GM11168 (cell line): ENCODE results near the gene DAB1.

Experiments
- in situ Hi-C: fragments of 300-500 bp; cut with MboI; formaldehyde crosslinking; loops from one replicate; pipeline ENCODE4 v1.12.0; 2022; ENCODE audit warnings: low sequenced_read_pairs; ENCODE audit not compliant: unreplicated experiment

DAB1 gene

GRCh38 chr1:57015071-57015470, 408.8 kb downstream of the DAB1 start:
- in situ Hi-C loops, result no loop called here

DNA sequence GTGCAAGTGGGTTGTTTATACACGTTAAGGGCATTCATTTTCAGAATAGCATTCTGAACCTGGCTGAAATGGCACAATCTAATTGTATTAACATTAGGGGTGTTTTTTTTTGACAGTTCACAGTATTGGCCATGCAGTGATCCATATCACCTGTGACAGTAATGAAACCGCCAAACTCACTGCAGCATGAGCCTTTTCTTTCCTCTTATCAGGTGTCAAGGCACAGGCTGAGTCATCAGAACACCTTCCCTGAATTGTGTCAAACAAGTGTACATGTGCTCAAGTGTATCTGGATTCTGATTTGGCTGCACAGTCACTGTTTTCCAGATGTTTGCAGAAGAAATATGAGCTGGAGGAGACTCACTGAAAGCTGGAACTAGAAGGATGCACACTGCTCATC, 410.3 kb downstream of the DAB1 start:
- in situ Hi-C loops, result no loop called here

DNA sequence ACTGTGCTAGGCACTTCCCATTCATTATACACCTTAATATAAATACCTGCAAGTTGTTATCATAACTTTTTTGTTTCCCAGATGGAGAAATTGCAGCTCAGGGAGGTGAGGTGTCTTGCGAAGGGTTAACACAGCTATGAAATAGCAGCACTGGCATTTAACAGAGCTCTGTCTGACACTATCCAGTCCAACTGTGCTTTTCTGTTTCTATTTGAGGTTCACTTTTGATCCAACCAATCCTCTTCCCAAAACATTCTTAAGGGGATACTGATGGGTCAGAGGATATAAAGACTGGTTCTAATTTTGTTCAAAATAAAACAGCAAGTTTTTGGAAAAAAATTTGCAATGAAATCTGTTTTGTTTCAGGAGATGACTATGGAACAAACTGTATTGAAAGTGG, 411.5 kb downstream of the DAB1 start:
- in situ Hi-C loops, result no loop called here

- in situ Hi-C loops, result no loop called here
Observed at GRCh38 chr1:57010511-57010910, 413.3 kb downstream of the DAB1 start.

GRCh38 chr1:57007948-57008347, 415.9 kb downstream of the DAB1 start:
- in situ Hi-C loops, result no loop called here

DNA sequence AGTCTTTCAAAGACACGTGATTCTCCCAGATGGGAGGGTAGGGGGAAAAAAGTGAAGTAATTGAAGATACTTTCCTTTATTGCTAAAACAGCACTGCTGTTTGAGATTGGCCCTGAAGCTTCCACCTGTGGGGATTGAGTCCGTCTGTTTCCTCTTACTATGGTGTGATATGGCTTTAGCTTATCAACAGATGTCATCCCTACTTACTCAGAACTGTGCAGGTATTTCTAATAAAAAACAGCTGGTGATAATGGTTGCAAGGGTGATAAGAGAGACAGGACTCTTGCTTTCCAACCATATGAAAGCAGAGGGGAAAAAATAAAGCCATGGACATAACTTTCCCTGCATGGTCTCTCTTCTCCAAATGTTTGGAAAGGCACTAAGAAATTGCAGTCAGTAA, 416.4 kb downstream of the DAB1 start:
- in situ Hi-C loops, result no loop called here

DNA sequence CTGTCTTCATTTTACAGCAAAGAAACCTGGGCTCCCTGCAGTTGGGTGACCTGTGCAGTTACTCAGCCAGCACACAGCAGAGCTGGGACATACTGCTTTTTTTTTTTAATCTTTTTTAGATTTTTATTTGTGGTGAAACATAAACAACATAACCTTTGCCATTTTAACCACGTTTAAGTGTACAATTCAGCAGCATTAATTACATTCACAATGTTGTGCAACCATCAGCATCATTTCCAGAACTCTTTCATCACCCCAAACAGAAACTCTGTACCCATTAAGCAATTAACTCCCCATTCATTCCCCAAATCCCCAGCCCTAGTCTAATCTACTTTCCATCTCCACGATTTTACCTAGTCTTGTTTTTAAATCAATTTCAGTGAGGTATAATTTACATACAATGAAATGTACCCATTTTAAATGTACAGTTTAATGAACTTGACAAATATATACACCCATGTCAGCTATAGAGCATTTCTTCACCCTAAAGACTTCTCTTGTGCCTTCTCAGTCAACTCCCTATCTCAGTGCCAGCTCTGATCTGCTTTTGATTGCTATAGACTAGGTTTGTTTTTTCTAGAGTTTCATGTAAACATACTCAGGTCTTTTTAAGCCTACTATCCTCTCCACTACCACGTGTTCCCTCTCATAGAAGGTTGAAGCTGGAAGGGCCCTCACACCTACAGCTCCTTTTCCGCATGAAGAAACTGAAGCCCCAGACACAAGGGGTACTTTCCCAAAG, 420.3 kb downstream of the DAB1 start:
- in situ Hi-C loops, result no loop called here

GRCh38 chr1:56995414-56996100, 428.3 kb downstream of the DAB1 start:
- in situ Hi-C loops, result no loop called here

DNA sequence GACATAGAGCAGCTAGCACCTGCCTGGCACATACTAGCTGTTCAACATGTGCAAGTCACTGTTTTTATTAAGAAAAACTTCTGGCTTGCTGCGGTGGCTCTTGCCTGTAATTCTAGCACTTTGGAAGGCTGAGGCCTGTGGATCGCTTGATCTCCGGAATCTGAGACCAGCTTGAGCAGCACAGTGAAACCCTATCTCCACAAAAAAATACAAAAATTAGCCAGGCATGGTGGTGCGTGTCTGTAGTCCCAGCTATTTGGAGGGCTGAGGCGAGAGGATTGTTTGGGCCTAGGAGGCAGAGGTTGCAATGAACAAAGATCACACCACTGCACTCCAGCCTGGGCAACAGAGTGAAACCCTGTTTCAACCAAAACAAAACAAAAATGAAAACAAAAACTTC, 430.4 kb downstream of the DAB1 start:
- in situ Hi-C loops, result no loop called here

DNA sequence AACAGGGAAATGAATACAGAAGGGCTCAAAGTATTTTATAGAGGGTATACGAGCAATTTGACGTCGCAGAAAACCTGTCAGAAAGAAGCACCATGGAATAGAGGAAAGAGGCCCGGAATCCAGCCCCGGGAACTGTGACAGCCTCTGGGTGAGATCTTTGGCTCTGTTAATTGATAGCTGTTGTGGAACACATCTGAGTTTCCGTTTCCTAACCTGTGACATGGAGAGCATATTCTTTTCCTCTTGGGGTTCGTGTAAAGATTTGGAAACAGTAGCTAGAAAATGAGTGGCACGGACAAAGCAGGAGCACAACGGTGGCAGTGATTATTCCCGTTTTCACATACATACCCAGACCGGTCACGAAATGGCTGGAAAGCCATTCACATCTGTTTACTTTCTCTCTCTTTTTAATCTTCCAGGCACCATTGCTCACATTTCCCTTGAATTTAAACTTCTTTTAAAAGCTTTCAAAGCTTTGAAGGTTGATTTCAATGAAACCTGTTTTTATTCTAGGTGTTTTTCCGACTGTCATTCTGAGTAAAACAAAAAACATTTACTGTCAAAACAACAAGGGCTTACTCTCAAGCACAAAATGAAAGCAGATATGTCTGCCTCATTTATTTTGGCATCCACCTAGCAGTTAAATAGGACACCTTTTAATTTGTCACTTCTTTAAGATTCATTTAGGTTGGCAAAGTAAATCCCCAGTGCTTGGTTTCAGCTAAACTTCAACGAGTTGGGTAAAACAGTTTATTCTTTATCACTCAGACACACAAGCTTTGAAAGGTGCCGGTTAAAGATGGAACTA, 431.3 kb downstream of the DAB1 start:
- in situ Hi-C loops, result no loop called here

GRCh38 chr1:56991576-56991975, 432.3 kb downstream of the DAB1 start:
- in situ Hi-C loops, result no loop called here

DNA sequence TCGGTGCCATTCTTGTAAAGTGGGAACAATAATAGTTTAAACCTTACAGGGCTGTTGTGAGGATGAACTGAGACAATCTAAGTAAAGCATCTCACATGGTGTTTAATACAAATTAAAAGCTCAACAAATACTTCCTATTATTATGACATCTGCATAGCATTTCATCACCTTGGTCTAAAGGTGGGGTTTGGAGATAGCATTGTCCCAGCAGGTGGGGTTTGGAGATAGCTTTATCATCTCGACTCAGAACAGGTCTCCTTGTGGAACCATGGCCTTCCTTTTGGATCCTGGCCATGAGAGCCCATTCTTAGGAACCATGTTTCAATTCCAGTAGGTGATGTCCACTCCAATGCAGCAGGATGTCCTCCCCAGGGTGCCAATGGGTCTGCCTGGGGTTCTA, 437.5 kb downstream of the DAB1 start:
- in situ Hi-C loops, result no loop called here

- in situ Hi-C loops, result no loop called here
Observed at GRCh38 chr1:56985857-56986256, 438.0 kb downstream of the DAB1 start.

- in situ Hi-C loops, result no loop called here
Observed at GRCh38 chr1:56983484-56983883, 440.4 kb downstream of the DAB1 start.

DNA sequence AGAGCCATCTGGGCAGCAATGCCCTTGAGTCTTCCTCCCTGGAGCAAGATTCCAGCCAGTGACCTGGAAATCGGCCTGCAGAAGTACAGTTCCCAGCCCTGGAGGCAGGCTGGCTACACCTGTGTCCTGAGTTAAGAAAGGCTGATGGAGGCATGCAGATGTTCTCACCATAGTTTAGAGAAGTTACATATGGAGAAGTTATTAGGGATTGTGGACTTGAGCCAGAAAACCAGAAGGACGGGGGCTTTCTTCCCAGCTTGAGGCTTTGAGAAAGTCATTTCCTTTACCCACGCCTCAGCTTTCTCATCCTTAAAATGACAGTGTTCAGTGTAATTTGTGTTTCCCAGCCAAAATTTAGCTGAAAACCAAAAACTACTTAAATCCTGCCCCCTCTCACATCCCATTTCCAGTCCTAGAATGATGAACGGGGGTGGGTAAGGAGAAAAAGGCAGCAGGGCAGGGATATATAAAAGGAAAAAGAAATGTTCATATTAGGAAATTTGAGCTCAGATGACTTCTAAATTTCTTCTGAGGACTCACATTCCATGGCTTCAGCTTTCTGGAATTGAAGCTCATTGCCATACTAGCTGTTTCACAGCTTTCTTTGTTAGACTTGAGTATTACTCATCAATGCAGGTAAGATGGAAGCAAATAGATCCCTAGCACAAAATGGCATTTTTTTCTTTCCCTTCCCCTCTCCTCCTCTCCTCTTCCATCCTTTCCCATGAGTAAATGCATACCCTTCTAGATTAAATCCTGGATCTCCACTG, 443.7 kb downstream of the DAB1 start:
- in situ Hi-C loops, result no loop called here

DNA sequence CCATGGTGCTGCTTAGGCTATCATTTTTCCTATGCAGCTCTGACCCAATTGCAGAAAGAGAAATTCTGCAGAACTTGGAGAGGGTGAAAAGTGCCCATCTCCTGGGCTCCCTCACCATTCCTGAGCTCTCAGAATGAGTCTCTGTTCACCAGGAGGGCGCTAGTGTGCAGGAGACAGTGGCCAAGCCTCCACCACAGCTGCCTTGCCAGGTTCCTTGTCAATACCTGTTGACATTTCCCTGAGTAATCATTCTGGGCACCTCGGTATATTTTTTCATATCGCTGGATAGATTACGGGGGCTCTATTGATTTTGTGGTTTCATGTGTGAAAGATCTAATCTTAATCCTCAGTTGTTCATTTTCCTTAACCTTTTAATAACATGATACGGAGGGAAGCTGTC, 445.0 kb downstream of the DAB1 start:
- in situ Hi-C loops, result no loop called here

DNA sequence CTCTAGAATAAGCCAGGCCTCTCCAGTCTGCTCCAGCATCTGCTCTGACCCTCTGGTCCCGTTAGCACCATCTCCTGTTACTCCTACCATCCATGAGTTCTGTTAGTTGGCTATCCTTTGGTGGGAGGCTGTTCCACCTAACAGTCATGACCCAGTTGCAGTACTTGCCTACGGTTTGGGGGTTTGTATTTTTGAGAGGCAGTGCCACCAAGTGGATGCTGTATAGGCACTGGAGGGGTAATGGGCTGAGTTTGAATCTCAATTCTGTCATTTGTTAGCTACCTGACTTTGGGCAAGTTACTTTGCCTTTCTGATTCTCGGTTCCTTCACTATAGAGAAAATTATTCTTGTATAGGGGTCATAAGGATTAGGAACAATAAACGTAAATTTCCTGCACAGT, 445.9 kb downstream of the DAB1 start:
- in situ Hi-C loops, result no loop called here

DNA sequence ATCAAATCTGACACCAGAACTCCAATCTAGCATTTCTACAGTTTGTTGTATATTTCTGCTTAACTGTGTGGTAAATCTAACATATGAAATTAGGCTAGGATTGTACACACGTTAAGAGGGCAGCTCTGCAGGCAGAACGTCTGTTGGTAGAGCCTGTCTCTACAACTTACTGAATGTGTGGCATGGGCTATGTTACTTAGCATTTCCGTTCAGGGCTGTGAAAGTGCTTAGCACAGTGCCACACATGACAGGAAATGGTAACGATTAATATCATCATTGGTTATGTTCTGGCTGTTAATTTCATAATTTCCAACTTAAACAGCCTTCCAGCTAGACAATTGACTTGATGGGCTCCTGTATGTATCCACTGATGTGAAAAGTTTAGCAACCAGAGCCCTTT, 448.4 kb downstream of the DAB1 start:
- in situ Hi-C loops, result no loop called here

DNA sequence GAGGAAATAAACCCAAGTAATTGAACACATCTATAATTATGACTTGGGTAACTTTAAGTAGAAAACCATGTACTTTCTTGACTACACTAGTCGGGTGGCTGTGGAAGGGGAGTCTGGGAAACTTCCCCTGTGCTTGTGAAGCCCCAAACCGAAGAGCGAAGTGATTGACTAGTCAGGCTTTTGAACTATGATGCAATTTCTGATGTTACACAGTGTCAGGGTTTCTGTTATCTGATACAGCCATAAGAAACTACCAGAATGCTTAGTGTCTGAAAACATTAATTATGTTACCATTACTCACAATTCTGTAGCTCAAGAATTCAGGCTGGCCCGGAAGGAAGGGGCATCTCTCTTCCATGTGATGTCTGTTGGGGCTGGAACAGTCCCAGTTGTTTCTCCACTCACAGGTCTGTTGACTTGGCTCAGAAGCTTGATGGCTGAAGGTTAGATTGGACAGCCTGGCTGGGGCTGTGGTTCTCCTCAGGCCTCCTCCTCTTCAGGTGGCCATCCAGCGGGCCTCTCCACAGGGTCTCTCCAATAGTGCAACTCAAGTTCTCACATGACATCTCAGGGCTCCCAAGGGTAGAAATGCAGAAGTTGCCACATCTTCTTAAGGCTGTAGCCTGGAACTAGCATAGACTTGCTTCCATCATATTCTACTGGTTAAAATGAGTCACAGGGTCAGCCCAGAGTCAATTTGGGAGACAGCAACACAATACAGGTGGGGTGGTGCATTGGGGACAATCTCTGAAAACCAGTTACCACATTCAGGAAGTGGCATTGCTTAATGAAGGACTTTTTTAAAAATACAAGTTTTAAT, 449.7 kb downstream of the DAB1 start:
- in situ Hi-C loops, result no loop called here

DNA sequence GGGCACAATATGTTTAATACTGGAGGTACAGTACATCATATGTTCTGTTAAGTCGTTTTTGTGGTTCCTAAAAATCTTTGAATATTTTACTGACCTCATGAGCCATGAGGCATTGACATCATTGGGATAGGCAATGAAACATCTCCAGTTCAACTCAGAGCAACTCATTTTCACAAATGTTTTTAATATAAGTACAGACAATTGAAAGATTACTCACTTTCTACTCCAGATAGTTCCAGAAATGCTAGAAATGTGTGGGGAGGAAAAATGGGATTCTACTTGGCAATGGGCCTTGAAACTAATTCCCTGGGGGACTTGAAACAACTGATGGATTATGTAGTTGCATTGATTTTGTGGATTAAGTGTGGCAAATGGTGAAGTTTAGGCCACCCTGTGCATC, 450.9 kb downstream of the DAB1 start:
- in situ Hi-C loops, result no loop called here
